HG02759 (cell line): Measurements from ENCODE around the gene FAM83E.
A peak's percentile ranks its signal among the peaks of the same experiment; 100 is the strongest.
"Not testable (repeated sequence)": the region's sequence is repeated elsewhere in the genome, so short reads cannot be mapped to it uniquely, and the experiment has no call there.

Experiments
- ATAC-seq: cut with Tn5 transposase; IDR thresholded peaks from one replicate; pipeline ENCODE4 v1.9.1; 2021; ENCODE audit warnings: mild to moderate bottlenecking, moderate library complexity; ENCODE audit not compliant: unreplicated experiment

FAM83E gene

GRCh38 chr19:48614436-48615230 lies at the start of gene FAM83E:
Gene FAM83E, minus strand, starts transcription at chr19:48615076. Its CDS starts 1,704 bp downstream, at chr19:48613372.
- ATAC-seq = no peak

DNA sequence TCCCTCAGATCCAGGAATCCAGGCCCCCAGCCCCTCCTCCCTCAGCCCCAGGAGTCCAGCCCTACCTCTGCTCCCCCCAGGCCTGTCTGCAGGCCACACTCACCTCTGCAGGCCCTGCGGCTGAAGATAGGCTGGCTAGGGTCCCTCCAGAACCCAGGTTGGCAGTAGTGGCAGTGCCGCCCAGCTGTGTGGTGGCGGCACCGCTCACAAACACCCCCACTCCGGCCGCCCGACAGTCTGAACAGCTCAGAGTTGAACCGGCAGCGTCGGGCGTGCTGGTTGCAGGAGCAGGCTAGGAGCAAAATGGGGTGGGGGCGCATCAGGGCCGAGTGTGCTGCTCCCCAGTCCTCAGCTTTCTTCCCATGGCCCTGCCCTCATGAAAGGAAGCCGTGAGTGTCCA lies 49.6 kb upstream of the FAM83E start:
- ATAC-seq = no peak

- ATAC-seq = no peak
Measured at GRCh38 chr19:48663667-48664066, 48.8 kb upstream of the FAM83E start.

DNA sequence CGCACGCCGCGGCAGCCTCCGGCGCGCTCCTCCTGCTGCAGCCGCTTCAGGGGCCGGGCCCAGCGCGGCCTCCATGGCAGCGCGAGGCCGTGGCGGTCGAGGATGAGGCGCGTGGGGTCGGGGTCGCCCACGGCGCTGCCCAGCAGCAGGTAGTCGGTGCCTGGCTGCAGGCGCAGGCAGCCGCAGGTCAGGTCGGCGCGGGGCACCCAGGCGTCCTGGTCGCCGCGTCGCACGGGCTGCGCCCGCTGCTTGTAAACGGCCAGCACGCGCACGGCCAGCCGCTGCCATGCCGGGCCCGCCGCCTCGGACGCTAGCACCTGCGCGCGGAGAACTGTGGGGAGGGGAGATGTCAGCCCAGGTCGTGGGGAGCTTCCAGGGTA lies 46.8 kb upstream of the FAM83E start:
- no peak for ATAC-seq

DNA sequence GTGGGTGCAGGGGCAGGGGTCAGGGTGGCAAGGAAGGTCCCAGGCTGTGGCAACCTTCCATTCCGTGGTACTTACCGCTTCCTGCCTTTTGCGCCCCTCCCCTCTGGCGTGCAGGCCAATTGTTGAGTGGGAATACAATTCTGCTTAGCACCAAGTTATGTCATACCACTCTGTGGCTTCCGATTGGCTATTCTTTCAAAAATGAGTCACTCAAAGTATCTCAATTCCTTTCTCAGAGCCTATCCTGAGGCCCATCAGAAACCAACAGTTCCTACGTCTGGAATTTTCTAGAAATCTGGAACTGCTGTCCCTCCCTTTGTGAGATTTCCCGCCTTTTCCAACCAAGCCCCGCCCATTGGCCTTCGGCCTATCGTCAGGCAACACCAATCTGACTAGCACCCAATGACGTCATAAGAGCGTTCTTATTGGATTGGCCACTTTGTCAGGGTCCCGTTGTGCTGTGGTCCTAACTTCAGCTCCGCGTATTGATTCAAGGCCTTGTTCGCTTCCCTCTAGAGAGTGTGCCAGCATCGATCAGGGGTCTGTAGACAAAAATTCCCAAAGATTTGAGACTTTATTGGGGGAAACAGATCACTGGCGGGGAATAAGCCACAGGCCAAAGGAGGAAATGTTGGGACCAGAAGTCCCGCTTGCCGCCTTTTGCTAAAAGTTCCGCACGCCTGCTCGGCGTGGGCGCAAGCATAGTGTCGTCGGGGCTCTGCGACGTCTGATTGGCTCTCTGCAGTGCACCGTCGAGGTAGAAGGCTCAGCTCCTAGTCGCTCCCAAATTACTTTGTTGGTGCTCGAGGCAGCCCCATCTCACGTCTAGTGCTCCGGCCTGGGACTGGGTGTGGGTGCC lies 46.2 kb upstream of the FAM83E start:
- peak; percentile 87 for ATAC-seq

DNA sequence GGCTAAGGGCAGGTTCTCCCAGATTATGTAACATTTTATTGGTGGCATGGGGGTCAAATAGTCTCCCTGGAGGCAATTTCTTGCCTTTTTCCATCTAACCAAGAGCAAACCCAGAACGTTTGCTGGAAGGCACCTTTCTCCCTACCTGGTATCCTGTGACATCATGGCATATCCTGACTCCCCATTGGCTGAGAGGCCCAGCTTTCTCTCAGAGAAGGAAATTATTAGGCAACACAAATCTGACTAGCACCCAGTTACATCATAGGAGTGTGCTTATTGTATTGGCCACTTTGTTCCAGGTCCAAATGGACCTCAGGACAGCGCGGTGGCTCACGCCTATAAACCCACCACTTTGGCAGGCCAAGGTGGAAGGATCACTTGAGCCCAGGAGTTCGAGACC lies 44.9 kb upstream of the FAM83E start:
- ATAC-seq = no peak

DNA sequence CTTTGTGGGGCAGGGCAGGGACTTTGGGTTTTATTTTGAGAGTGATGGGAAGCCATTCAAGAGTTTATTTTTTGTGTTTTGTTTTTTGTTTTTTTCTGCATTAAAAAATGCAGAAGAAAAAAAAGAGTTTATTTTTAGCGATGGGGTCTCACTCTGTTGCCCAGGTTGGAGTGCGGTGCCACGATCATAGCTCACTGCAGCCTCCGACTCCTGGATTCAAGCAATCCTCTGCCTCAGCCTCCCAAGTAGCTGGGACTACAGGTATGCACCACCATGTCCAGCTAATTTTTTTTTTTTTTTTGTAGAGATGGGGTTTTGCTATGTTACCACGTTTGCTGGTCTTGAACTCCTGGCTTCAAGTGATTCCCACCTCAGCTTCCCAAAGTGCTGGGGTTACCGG lies 43.6 kb upstream of the FAM83E start:
- no peak for ATAC-seq

DNA sequence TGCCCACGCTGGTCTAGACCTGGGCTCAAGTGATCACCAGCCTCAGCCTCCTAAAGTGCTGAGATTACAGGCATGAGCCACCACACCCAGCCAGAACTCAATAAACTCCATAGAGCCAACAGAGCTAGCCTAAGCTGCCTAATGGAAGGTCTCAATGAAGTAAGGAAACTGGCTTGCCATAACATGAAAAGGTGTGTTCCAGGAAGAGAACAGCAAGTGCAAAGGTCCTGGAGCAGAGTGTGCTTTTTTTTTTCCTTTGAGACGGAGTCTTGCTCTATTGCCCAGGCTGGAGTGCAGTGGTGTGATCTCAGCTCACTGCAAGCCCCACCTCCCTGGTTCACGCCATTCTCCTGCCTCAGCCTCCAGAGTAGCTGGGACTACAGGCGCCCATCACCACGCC lies 43.0 kb upstream of the FAM83E start:
- ATAC-seq = not testable (repeated sequence)

GRCh38 chr19:48656840-48657474 lies 42.1 kb upstream of the FAM83E start:
- ATAC-seq = no peak

GRCh38 chr19:48654299-48655059 lies 39.6 kb upstream of the FAM83E start:
- no peak for ATAC-seq

- ATAC-seq = no peak
Measured at GRCh38 chr19:48651683-48652048, 36.8 kb upstream of the FAM83E start.

GRCh38 chr19:48650974-48651682 lies 36.3 kb upstream of the FAM83E start:
- no peak for ATAC-seq

DNA sequence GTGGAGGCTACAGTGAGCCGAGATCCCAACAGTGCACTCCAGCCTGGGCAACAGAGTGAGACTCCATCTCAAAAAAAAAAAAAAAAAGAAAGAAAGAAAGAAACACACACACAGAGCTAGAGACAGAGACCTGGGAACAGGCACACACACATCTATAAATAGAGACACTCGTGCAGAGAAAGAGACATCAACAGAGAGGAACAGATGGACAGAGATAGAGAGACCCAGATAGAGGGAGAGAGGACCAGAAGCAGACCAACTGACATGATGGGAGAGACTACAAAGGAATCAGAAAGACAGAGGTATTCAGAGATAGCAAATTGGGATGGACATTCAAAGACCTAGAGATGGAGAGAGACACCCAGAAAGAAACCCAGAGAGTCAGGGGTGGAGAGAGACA lies 33.3 kb upstream of the FAM83E start:
- no peak for ATAC-seq

DNA sequence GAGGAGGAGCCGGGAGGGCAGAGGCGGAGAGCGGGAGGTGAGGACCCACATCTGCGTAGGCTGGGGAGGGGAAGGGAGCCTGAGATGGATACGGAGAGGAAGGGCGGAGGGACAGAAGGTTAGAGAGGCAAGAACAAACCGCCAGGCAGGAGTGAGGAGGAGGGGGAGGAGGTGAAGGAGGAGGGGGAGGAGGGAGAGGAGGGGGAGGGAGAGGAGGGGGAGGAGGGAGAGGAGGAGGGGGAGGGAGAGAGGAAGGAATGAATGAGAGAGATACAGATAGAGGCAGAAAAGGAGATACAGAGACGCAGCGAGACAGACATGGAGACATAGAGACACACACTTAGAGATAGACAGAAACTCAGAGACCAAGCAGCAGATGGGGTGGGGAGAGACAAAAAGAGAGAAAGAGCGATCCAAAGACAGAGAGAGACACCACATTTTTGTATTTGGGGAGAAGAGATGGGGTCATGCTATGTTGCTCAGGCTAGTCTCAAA lies 31.9 kb upstream of the FAM83E start:
- ATAC-seq = no peak

GRCh38 chr19:48646001-48646721 lies 31.3 kb upstream of the FAM83E start, which contains the start of gene CA11:
Gene CA11, minus strand, starts transcription at chr19:48646187. Its CDS starts 555 bp downstream, at chr19:48645632.
- ATAC-seq = peak; percentile 86

- no peak for ATAC-seq
Measured at GRCh38 chr19:48645620-48646000, 30.7 kb upstream of the FAM83E start.

DNA sequence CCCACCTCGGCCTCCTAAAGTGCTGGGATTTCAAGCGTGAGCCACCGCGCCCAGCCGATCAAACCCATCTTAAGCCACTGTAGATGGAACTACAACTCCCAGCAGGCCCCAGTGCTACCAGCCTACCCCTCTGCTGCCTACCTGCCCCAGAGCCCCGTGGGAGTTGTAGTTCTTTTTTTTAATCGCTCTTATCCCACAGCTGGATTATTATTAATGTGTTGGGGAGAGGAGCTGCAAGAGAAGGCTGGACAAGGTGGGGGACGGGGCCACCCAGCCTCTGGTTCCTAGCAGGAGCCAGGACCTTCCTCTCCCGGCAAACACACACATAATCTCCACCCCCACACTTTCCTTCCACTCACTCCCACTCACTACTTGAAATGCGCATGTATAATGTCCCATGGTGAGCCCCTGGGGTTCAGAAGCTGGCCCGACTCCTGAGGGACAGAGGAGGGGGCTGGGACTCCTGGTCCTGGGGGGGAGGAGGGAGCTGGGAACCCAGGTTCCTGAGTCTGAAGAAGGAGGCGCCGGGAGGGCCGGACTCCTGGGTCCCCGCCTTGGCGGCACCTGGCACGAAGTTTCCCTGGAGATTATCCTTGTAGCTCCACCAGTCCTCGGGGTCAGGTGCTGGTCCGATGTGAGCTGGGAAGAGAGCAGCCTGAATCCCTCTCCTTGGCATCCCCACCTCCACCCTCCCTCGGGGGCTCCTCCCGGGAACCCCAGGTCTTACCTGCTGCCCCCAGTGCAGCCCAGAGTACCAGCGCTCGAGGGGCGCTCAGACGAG lies 30.2 kb upstream of the FAM83E start:
- no peak for ATAC-seq

DNA sequence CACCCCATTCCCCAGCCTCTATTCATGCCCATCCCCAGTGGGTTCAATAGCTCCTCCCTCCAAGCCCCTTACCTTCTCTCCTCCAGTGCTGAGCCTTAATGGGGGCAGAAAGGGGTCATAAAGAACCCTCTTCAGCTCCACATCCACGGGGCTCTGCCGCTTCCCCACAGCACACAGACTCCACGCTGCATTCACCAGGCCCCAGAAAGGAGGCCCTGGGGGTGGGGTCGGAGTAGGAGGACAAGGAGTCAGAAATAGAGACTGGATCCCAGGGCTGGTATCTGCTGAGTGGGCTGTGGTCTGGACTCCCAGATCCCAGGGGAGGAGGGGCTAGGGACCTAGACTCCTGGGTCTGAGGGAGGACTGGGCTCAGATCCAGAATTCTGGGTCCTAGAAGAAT lies 29.5 kb upstream of the FAM83E start:
- no peak for ATAC-seq

- no peak for ATAC-seq
Measured at GRCh38 chr19:48642862-48643261, 28.0 kb upstream of the FAM83E start.
